Activated CD8-positive, alpha-beta T cell treated with anti-CD3 and anti-CD28 coated beads for 36 hours (primary cell): Measurements from ENCODE around the gene OR1F1. TPM values are rescaled to one million over a fixed set of nuclear protein-coding genes. Genes with fewer than 3 reads are reported as not detected.
A peak's percentile ranks its signal among the peaks of the same experiment; 100 is the strongest.

ENCODE experiments used
- ATAC-seq: fragments of 200-7000 bp; cut with Tn5 transposase; one replicate; pipeline ENCODE4 v1.10.0; 2021; ENCODE audit warnings: mild to moderate bottlenecking, moderate library complexity
- CTCF ChIA-PET: fragments of 350-600 bp; sonication (Branson Sonifier 250); formaldehyde crosslinking; loops from one replicate; lab custom pipeline; 2021; ENCODE audit warnings: antibody characterized with exemption; lab: Charles Lee
- POLR2A ChIA-PET: fragments of 350-600 bp; sonication (Branson Sonifier 250); formaldehyde crosslinking; loops from one replicate; lab custom pipeline; 2021; ENCODE audit warnings: antibody characterized with exemption; lab: Charles Lee
- DNase-seq: peaks from one replicate; pipeline ENCODE4 v3.0.0-alpha.2; 2020
- H3K27ac Mint-ChIP-seq: one replicate; pipeline ENCODE4 v1.8.0; 2021; ENCODE audit warnings: mild to moderate bottlenecking, mixed read lengths
- H3K27me3 Mint-ChIP-seq: one replicate; pipeline ENCODE4 v1.8.0; 2021; ENCODE audit warnings: mixed read lengths
- H3K36me3 Mint-ChIP-seq: one replicate; pipeline ENCODE4 v1.8.0; 2021; ENCODE audit warnings: low read depth, mixed read lengths
- H3K4me1 Mint-ChIP-seq: one replicate; pipeline ENCODE4 v1.8.0; 2021; ENCODE audit warnings: low read depth, mixed read lengths
- H3K4me3 Mint-ChIP-seq: one replicate; pipeline ENCODE4 v1.8.0; 2021; ENCODE audit warnings: mild to moderate bottlenecking, moderate library complexity, mixed read lengths
- H3K9me3 Mint-ChIP-seq: one replicate; pipeline ENCODE4 v1.8.0; 2021; ENCODE audit warnings: mixed read lengths
- intact Hi-C: fragments of 100-400 bp; cut with micrococcal nuclease; formaldehyde crosslinking; loops from one replicate; pipeline ENCODE4 v1.10.0; 2022
- total RNA-seq, 2 experiments: library from RNA; stranded (reverse); gene quantifications; one replicate each; pipeline ENCODE4 v1.2.3, GENCODE V29; 2021
- TF ChIP-seq, protein P1 (sequence below): fragments of 200-600 bp; IDR thresholded peaks from one replicate; pipeline ENCODE4 v1.8.0; 2022; ENCODE audit warnings: antibody characterized with exemption, mild to moderate bottlenecking

The OR1F1 gene
- total RNA-seq, 2 experiments from 2014 or later = not detected

DNA sequence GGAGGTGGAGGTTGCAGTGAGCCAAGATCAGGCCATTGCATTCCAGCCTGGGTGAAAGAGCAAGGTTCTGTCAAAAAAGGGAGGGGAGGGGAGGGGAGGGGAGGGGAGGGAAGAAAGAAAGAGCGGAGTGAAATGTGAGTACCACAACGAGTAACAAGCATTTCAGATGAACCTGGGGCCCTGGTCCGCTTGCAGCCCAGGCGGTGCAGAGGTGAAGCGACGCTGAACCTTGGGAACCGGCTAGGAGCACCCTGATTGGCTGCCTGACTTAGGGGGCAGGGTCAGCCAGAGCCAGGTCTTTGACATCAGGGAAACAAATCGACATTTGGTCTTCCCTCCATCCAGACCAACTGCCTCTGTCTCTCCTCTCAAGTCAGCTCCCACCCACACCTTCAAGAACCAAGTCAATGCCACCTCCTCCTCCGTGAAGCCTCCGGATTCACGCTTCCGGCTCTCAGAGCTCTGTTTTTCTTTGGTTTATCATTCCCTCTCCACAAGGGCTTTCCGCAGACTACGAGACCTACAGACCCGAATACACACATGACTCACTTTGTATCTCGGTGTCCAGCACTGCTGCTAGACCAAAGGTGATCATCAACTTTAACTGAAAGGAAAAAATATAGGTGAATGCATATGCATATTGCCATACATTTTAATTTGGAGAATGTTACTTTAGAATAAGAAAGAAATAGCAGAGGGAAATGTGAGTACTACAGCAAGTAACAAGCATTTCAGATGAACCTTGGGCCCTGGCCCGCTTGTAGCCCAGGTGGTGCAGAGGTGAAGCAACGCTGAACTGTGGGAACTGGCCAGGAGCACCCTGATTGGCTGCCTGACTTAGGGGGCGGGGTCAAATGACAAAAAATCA is 19.3 kb downstream of the OR1F1 start:
- ChIA-PET POLR2A (interaction anchor here (0.8 to 1.2 kb wide), 3 partner anchors 18 to 29 kb away, joined by 3 read pairs; partner anchors contain the start of gene ZNF200), CTCF (interaction anchor here (1.0 to 1.4 kb wide), 2 partner anchors 15 to 35 kb away, joined by 3 read pairs; no protein-coding TSS in a partner anchor)
- H3K9me3 Mint-ChIP-seq = peaks cover 7% of the 10 kb centered on the region
- intact Hi-C loops = no loop called here
- ATAC-seq (no peak), DNase-seq (no peak)
- H3K27ac Mint-ChIP-seq = no peak overlapping the region
- TF ChIP-seq, protein P1, sequence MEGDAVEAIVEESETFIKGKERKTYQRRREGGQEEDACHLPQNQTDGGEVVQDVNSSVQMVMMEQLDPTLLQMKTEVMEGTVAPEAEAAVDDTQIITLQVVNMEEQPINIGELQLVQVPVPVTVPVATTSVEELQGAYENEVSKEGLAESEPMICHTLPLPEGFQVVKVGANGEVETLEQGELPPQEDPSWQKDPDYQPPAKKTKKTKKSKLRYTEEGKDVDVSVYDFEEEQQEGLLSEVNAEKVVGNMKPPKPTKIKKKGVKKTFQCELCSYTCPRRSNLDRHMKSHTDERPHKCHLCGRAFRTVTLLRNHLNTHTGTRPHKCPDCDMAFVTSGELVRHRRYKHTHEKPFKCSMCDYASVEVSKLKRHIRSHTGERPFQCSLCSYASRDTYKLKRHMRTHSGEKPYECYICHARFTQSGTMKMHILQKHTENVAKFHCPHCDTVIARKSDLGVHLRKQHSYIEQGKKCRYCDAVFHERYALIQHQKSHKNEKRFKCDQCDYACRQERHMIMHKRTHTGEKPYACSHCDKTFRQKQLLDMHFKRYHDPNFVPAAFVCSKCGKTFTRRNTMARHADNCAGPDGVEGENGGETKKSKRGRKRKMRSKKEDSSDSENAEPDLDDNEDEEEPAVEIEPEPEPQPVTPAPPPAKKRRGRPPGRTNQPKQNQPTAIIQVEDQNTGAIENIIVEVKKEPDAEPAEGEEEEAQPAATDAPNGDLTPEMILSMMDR = no peak
- no peak overlapping the region for H3K4me3 Mint-ChIP-seq
- H3K36me3 Mint-ChIP-seq = peaks cover 2% of the 10 kb centered on the region
- H3K4me1 Mint-ChIP-seq = peaks cover 2% of the 10 kb centered on the region
- H3K27me3 Mint-ChIP-seq = no peaks in the 10 kb centered on the region

DNA sequence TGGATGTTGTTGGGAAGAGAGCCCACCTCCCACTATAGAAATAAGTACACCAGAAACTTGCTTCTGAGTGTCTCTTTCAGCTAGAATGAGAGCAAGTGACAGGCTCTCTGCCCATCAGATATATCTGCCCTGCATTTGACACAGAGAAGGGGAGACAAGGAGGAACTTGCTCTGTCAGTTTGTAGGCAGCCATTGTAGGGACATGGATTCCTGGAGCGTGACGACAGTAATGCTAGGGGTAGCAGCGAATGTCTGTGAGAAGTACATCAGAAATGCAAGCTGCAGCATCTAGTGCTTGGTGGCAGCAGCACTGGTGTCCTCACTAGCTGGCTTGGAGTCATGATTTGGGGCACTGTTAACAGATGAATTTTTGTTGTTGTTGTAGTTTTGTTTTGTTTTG is 24.0 kb downstream of the OR1F1 start:
- Mint-ChIP-seq H3K36me3 (peaks cover 28% of the 10 kb centered on the region), H3K4me3 (no peak overlapping the region), H3K27ac (no peak overlapping the region), H3K27me3 (no peaks in the 10 kb centered on the region), H3K9me3 (peaks cover 25% of the 10 kb centered on the region), H3K4me1 (peaks cover 31% of the 10 kb centered on the region)
- ChIA-PET CTCF (no interaction called here), POLR2A (no interaction called here)
- TF ChIP-seq, protein P1 = no peak
- ATAC-seq = no peak
- intact Hi-C loops = no loop called here
- DNase-seq = no peak

DNA sequence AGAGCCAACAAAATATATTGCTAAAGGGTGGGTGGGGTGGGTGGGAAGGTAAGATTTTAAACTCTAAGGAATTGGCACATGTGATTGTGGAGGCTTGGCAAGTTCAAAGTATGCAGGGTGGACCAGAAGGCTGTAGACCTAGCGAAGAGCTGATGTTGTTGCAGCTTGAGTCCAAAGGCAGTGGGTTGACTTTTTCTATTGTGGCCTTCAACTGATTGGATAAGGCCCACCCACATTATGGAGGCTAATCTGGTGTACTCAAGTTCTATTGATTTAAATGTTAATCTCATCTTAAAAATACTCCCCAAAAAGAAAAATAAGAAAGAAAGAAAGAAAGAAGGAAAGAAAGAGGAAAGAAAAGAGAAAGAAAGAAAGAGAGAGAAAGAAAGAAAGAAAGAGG is 24.6 kb downstream of the OR1F1 start:
- ChIA-PET POLR2A (no interaction called here), CTCF (no interaction called here)
- H3K27me3 Mint-ChIP-seq = no peaks in the 10 kb centered on the region

DNA sequence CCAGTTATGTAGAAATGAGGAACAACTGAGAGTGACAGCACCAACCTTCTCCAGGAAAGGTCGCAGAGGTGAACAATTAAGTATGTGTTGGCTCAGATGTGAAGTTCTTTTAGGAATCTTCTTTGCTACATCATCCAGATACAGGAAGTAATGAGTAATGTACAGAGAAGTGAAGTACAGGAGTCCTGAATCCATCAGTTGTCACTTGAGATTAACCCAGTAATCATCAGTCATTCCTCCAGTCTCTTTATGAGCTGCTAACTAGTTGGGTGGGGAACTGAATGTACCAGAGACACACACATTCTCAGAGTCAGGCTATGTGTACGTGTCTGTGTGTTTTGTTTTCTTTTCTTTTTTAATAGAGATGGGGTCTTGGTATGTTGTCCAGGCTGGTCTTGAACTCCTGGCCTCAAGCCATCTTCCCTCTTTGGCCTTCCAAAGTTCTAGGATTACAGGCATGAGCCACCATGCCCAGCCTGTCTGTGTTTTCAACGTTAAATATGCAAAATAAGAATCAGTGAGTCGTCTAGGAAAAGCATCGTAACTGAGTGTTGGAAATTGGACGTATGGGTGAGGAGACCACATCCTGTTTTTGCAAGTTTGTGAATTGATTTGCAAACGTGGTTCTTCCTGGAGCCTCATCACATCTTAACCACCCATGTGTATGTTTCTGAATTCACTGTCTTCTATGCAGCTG is 27.0 kb downstream of the OR1F1 start:
- Mint-ChIP-seq H3K27ac (peak overlapping the region; percentile 98), H3K4me3 (peak overlapping the region; percentile 34), H3K9me3 (peaks cover 28% of the 10 kb centered on the region), H3K36me3 (peaks cover 32% of the 10 kb centered on the region), H3K27me3 (no peaks in the 10 kb centered on the region), H3K4me1 (peaks cover 35% of the 10 kb centered on the region)
- intact Hi-C loops = no loop called here
- DNase-seq (peak; percentile 64), ATAC-seq (peak; percentile 82)
- TF ChIP-seq, protein P1 = no peak
- CTCF ChIA-PET = interaction anchor here (1.1 to 1.7 kb wide), 2 partner anchors 11 to 184 kb away, joined by 4 read pairs; no protein-coding TSS in a partner anchor
- POLR2A ChIA-PET = interaction anchor here (0.7 to 2.0 kb wide), 6 partner anchors 20 to 189 kb away, joined by 3 to 10 read pairs (median 4); partner anchors contain the start of gene ZNF200

More for the DNA sequence above, 24.6 kb downstream of the OR1F1 start:
- peaks cover 23% of the 10 kb centered on the region for H3K9me3 Mint-ChIP-seq
- DNase-seq (no peak), ATAC-seq (no peak)
- H3K27ac Mint-ChIP-seq = no peak overlapping the region
- TF ChIP-seq, protein P1 = no peak
- H3K4me1 Mint-ChIP-seq = peaks cover 31% of the 10 kb centered on the region
- peaks cover 28% of the 10 kb centered on the region for H3K36me3 Mint-ChIP-seq
- intact Hi-C loops = no loop called here
- no peak overlapping the region for H3K4me3 Mint-ChIP-seq
